HG03060 (cell line): ENCODE measurements around the gene PTPRD.
A peak's percentile ranks its signal among the peaks of the same experiment; 100 is the strongest.

Experiments used
- ATAC-seq: cut with Tn5 transposase; IDR thresholded peaks from one replicate; pipeline ENCODE4 v1.9.1; 2021; ENCODE audit warnings: low read depth, moderate number of reproducible peaks; ENCODE audit not compliant: unreplicated experiment

Gene PTPRD

DNA sequence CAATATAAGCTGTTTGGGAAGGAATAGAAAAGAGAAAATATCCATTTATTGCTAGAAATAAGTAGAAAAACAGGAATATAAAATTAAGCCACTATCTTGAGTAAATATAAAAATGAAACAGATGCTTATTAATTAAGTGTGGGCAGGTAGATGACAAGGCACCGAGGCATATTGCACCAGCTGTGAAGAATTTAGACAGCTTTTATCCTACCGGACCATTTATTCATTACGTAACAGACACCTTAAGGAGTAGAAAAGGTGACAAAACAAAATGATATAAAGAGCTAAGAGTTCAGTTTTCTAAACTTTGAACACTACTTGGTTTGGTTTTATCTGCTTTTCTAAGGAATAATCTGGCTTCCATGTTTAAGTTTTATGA lies 404.1 kb downstream of the PTPRD start:
- ATAC-seq: peak; percentile 7

DNA sequence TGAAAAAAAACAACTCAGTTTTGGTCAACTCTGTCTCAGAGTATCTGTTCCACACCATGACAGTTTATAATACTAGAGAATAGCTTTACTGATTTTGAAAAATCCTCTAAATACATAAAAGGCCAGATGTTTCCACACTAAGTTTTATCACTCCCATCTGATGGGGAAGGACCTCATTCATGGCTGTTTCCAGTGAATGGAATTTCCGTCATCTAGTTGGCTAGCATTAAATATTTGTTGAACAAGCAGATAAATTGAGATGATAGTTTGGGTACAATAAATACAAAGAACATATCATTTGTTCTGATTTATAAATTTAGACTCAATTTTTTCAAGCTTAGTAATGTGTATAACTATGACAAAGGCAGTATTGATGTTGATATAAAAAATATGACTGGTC lies 408.5 kb downstream of the PTPRD start:
- ATAC-seq: no peak

DNA sequence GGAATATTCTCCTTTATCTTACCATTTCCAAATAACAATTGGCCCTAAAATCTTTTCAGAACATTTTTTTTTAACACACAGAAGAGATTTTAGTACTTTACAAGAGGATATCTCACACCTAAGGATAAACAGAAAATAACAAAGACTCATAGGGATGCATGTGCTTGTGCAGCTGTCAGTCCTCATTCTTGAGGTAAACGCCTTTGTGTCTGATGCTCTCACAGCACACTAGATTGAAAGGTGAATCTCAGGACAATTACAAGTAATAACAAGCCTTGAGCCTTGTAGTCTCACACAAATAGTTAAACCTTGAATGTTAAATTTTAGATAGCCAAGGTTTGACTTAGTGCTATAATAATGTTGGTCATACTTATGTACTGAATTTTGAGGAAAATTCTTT lies 439.2 kb downstream of the PTPRD start:
- ATAC-seq: no peak

DNA sequence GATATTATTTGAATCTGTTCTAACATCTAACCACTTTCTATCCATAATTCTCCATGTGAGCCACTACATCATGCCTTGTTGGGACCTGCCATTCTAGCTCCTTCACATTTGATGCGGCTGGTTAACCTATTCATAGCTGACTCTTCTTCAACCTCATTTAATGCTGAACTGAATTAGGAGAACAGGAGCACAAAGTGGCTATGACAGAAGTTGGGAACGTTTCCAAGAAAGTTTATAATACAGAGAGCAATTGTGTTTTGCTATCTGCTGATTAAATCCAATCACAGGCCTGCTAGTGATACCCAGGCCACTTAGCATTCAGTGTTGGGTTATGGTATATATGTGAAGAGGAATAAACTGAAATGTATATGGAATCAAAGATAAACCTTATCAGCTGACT lies 440.3 kb downstream of the PTPRD start:
- ATAC-seq: no peak

DNA sequence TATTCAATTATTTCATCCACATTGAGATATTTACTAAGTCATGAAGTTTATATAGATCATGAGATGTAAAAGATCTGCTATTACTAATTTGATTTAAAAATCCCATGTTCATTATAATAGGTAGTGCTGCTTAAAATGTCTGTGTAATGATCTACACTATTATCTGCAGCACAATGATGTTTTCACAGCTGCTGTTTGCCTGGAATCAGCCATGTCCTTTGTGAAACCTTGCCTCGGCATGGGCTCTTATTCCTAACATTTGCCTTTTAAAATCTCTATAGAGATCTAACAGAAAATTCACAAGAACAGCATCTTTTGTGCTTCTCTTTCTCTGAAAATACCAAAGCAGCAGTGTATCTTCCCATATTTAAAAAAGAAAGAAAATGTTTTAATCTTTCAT lies 444.6 kb downstream of the PTPRD start:
- ATAC-seq: no peak

DNA sequence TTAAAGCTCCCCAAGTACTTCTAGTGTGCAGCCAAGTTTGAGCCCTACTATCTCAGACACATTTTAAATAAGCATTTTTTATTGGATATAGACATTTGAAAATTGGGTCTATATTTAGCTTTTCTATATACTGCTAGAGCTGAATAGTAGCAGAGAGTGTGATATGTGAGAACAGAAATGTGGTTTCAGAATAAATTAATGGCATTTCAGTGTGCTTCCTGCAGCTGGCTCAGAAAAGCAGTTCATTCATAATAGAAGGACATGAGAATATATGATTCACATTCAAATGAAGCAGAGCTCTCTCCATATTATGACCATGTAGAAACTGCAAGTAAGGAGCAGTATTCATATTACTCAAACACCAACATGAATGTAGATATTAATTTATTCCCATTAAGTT lies 464.0 kb downstream of the PTPRD start:
- ATAC-seq: no peak

DNA sequence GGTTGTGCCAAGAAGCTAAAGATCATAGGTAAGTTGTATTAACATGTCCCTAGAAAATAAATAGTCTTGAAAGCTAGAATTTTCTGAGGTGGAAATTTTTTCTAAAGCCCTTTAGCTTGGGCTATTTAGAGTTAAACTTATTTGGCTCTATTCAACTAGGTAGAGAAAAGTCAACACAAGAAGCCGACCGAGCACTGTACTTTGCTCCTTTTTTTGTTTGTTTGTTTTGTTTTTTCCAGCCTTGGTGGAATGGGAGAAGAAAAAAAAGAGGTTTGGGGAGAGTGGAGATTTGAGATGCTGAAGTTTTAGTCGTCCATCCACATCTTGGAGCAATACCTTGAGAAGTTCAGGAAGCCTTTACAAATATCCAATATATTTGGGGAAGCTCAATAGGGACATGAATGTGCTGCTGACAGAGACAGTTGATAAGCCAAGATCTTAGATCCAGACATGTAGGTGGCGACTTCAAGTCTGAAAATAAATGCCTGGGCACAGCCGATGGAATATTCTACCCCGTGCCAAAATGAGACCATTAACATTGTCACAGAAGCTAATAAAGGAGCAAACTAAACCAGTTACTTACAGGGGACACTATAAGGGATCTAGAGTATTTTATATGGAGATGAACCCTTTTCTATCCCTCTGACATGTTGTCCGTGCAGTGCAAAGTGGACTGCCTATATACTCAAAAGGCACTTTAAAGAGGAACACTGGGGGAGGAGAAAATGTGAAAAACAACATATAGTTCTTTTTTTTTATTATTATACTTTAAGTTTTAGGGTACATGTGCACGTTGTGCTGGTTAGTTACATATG lies 466.1 kb downstream of the PTPRD start:
- ATAC-seq: no peak

DNA sequence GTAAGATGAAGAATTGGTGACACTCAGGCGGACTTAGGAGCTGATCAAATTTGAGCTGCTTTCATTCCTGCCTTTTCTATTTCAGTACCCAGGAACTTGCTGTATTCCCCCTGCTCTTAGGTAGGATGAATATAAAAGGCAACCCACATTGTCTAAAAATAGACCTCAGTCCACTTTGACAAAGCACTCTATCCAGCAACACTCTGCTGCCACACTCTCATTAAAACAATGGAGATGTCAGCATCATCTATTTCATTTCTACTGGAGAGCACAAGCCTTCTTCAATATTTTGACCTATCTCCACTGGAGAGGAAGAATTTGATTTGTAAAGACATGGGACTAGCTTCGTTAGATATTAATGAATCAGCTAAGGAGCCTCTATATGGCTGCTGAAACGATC lies 468.4 kb downstream of the PTPRD start:
- no peak for ATAC-seq

DNA sequence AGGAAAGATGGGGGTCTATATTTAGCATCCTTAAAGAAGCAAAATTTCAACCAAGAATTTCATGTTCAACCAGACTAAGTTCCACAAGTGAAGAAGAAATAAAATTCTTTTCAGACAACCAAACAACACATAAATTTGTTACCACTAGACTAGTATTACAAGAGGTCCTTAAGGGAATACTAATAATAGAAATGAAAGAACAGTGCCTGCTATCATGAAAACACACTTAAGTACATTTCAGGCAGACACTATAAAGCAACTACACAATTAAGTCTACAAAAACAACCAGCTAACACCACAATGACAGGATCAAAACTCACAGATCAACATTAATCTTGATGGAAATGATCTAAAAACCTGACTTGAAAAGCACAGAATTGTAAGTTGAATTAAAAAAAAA lies 477.2 kb downstream of the PTPRD start:
- ATAC-seq: no peak

DNA sequence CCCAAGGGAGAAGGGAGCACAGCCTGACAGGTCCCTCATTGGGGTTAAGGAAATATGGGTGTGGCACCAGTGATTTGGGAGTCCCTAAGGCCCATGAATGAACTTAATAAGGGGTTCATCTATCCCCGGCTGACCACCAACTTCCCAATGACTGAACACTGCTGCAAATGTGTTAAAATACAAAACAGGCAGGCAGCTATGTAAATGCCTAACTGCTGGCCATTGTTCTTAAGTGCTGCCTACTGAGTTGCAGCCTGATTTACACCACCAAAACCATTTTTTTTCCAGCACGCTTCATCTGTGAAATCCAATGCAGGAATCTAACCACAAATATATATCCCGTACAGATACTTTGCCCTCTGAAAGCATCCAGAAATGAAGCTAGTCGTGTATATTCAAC lies 478.5 kb downstream of the PTPRD start:
- ATAC-seq: no peak

DNA sequence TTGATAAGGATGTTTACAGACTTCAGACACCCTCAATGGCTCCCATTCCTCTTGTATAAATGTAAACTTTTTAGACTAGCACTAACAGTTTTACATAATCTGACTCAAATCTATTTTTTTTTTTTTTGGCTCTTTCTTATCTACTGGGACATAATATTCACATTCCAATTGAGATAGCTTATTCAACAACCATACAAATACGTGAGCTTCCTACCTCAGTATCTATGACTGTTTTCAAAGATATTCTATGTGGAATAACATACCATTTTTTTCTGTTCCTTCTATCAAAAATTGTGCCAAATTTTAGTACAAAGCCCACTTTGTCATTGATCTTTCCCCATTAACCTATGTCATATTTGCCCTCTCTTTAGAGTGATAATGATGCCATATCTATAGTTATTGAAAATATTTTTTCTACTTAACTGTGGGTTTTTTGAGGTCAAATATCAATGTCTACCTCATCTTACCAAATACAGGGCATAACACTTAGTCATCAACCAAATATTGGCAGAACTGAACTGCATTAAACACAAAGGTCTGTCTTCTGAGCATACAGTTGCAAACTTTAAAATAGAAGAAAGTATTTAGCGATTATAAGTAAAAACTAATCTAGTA lies 482.6 kb downstream of the PTPRD start:
- ATAC-seq: no peak

DNA sequence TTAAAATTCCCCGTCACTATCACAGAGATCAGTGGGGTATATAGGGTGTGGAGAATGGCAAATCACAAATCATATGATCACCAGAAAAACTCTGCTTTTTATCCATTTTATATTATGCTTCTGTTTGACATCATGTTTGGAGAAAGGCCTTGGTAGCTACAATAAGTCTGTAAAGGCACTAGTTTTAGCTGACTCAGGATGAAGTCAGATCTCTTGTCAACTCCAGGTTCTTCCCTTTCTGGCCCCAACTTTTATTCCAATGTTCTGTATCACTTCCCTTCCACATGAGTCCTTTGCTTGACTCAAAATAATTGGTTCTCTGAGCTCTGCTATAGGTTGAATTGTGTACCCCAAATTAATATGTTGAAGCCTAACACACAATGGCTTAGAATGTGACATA lies 484.9 kb downstream of the PTPRD start:
- ATAC-seq: no peak

DNA sequence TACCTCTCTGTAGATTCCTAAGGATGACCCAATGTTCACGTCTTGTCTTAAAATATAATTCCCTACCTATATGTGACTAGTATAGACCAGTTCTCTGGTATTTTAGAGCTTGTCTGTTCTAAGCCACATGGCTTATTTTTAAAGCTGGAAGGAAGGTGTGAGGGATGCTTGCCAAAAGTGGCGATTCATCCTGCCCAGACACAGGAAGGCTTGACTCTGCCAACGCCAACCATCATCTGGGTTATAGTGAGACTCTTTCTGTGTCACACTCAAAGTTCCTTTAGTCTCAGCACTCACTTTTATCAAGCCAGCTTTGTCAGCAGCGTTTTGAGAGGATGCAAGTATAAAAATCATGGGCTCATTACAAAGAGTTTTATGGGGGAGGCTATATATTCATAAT lies 500.0 kb downstream of the PTPRD start:
- no peak for ATAC-seq

DNA sequence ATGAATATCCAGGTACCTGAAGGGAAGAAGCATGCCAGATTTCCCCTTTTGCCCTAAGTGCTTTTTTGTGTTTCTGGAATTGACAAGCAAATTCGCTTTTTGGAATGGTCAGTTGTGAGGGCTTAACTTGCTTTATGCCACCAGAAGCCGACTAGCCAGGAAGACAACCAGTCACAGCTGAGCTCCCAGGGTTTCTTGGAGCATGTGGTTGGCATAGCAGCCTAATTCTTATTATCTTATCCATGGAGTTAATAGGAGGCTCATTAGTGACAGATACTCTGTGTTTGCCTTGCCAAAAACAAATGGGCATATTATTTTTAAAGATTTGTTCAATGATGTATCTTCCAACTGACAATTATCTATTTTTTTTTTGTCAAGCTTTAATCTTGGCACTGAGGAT lies 500.7 kb downstream of the PTPRD start:
- no peak for ATAC-seq

DNA sequence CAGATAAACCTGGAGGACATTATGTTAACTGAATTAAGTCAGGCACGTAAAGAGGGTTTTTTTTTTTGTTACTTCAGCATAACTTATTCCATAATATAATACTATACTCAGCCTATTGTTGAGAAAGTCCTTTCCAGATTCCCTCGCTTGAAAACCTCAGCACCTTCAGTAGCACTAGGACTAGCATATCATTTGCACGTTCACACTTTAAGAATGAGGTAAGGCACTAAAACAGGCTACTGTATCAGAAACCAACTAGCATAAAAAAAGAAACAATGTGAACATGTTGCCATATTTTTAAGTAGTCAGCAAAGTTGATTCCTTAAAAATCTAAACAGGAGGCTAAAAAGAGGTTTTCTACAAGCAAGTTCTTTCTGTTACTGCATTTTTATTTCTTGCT lies 504.0 kb downstream of the PTPRD start:
- no peak for ATAC-seq

DNA sequence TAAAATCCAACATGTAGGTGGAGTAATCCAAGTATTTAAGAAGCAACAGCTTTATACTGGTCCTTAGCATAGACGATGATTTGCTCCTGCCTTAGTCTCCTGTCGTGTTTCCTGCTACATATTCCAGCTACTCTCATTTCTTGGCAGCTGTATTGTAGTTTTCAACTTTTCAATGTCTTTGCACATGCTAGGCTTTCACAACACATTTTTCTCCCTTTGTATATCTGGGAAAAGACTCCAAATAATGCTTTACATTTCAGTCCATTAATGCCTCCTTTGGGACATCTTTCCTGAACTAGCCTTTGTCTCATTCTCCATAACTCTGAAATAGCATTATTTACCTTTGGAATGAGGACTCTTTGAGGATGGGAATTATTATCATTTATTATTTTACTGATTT lies 508.0 kb downstream of the PTPRD start:
- ATAC-seq: no peak

DNA sequence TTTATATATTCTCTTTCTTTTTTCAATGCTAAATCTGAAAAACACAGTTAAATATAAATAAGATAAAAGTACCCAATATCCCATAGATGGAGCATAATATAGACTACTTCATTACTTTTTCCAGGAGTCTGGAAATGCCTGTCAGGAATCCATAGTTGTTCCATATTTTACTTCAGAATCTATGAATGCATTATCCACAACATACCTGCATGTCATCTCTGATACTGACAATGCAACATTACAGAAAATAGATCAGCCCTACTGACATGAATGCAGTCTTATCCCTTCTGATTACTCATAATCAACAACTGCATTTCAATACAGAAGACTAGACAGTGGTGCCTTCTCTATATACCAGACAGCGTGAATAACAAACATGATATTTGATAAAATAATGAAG lies 517.6 kb downstream of the PTPRD start:
- ATAC-seq: no peak

DNA sequence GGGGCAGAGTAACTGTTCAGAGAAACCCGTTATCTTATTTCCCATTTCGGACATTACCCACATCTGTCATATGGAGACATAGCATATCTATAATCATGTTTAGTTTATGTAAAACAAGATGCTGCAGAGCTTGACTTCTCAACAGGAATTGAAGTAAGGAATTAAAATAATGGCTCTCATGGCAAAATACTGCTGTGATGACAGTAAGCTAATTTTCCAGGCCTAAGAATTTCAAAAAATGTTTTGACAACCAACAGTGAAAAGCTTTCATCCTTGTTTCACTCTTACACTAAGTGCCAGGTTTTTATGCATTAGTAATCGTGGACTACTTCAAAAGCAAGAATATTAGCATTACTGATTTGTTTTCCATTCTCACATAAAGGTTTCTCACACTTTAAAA lies 518.2 kb downstream of the PTPRD start:
- ATAC-seq: no peak

DNA sequence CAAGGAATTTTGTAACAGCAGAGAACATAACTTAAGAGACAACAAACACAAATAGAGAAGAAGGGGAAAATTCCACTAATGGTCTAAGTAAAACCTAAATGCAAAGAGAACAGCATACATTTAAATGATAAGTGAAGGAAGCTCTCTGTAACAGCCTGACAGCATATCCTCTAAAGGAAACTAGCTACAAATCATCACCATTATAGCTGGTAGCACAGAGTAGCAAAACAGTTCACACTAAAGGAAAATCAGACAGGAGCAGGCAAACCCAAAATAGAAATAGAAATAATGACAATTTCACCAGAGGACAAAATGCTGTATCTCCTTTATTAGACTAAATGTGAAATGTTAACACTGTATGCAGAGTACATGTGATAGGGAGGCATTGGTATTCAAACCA lies 532.8 kb downstream of the PTPRD start:
- ATAC-seq: no peak

DNA sequence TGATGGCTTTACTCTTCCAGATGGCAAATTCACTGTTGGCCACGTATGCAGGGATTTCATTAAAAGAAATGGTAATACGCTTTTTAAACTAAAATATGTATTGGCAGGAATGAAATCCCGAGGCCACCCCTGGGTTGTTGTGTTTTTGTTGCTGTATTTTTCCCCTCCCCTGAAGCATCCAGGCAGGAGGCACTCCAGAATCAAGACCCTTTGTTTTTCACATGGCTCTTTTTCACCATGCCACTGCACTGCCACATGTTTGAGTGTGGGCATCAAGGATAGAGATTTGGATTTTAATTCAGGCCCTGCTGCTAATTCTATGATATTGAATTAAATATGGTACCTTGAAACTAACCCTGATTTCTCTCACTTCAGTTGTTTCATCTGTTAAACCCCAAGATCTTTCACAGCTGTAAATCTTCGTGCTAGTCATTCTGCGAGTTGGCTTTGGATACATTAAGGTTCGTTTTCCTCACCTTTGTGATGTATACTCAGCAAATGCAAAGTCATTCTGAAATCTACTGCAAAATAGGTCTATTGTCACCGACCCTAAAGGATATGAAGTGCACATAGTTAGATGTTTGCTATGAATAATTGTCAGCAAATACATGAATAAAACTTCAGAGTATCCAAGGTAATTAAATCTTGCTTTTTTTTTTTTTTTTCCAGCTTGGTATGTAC lies 533.4 kb downstream of the PTPRD start:
- ATAC-seq: peak; percentile 54

DNA sequence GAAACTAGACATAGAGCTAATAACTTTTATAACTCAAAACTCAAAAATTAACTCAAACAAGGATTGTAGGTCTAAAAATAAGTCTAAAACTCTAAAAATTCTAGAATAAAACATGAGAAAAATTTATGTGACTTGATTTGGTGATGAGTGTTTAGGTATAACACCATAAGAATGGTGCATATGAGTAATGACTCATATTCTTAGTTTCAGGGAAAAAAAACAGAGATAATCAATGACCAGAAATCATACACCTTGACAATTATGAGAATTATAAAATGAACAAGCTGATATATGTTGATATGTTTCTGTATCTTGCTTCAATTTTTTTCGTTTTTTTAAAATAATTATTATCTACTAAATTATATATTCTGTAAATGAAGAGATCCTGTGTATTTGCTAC lies 541.2 kb downstream of the PTPRD start:
- no peak for ATAC-seq
